ENCODE results near the gene SRGAP1.

The SRGAP1 gene

GRCh38 chr12:64097366-64098105, 253.0 kb downstream of the SRGAP1 start:
- DNase-seq (ENCODE audit: low spot score): no peak
- TF ChIP-seq CTCF (IDR thresholded peaks at IDR 0.05; ENCODE audit: extremely low read depth, missing control alignments): no peak

DNA sequence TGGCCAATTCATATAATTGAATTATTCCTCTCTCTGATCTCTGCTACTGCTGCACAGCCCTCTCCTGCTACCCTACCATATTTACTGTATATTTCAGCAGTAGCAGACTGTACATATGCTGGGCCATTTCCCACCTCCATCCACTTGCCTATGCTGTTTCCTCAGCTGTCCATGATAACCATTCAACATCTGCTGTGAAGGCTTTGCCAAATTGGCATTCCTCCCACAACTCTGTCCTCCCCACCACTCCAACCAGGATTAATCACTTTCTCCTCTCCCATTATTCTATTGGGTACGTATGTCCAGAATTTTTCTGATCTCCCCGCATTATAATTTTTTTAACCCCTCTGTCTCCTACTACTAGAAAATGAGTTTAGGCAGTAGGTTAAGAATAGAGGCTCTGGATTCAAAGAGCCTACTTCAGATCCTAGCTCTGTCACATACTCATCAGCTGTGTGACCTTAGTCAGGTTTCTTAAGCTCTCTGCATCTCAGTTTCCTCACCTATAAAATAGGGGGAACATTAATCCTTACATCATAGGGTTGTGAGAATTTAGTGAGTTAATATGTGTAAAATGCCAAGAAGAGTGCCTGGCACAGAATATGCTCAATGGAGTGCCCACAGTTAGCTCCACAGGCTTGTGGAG, 254.3 kb downstream of the SRGAP1 start:
- no peak for DNase-seq (ENCODE audit: low spot score)
- TF ChIP-seq CTCF (IDR thresholded peaks at IDR 0.05; ENCODE audit: extremely low read depth, missing control alignments): no peak

- no peak for DNase-seq (ENCODE audit: low spot score)
- TF ChIP-seq CTCF (IDR thresholded peaks at IDR 0.05; ENCODE audit: extremely low read depth, missing control alignments): no peak
Measured at GRCh38 chr12:64099397-64099796, 254.9 kb downstream of the SRGAP1 start.

DNA sequence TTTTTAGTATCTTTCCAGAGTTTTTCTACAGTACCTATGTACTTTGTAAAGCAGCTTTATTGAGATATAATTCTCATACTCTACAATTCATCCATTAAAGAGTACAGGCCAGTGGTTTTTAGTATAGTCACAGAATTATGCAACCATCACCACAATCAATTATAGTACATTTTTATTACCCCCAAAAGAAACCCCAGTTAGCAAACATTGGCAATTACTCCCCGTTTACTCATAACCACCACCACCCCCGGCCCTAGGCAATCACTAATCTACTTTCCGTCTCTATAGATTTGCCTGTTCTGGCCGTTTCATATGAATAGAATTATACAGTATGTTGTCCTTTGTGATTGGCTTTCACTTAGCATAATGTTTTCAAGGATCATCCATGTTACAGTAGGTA, 257.8 kb downstream of the SRGAP1 start:
- no peak for DNase-seq (ENCODE audit: low spot score)
- no peak for TF ChIP-seq CTCF (IDR thresholded peaks at IDR 0.05; ENCODE audit: extremely low read depth, missing control alignments)

GRCh38 chr12:64103825-64104740, 259.6 kb downstream of the SRGAP1 start:
- no peak for DNase-seq (ENCODE audit: low spot score)
- no peak for TF ChIP-seq CTCF (IDR thresholded peaks at IDR 0.05; ENCODE audit: extremely low read depth, missing control alignments)

GRCh38 chr12:64105026-64105425, 260.5 kb downstream of the SRGAP1 start:
- no peak for DNase-seq (ENCODE audit: low spot score)
- TF ChIP-seq CTCF (IDR thresholded peaks at IDR 0.05; ENCODE audit: extremely low read depth, missing control alignments): no peak

GRCh38 chr12:64107776-64108175, 263.3 kb downstream of the SRGAP1 start:
- no peak for DNase-seq (ENCODE audit: low spot score)
- TF ChIP-seq CTCF (IDR thresholded peaks at IDR 0.05; ENCODE audit: extremely low read depth, missing control alignments): no peak
